VCaP (cell line): ENCODE measurements around the gene MAP3K2.
A peak's percentile ranks its signal among the peaks of the same experiment; 100 is the strongest.
"Not testable (repeated sequence)": the region's sequence is repeated elsewhere in the genome, so short reads cannot be mapped to it uniquely, and the experiment has no call there.

ENCODE experiments used
- H3K27ac ChIP-seq: fragments of 450-650 bp; 2 replicates; pipeline ENCODE4 v1.5.1; 2017
- TF ChIP-seq, protein P1 (sequence below): fragments of 450-650 bp; conservative IDR thresholded peaks from 2 replicates; pipeline ENCODE4 v1.5.1; 2017; ENCODE audit warnings: mild to moderate bottlenecking, moderate library complexity

Gene MAP3K2

DNA sequence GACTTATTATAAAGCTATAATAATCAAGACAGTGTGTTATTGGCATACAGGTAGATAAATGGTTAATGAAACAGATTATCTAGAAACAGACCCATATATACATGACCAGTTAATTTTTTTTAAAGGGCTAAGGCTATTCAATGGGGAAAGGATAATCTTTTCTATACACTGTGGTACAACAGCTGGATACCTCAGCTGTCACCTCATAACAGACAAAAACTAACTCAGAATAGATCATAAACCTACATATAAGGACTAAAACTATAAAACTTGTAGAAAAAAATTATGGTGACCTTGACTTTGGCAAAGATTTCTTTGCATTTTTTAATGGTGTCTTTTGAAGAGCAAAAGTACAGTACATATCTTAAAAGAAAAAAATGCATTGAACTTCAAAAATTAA lies 30.2 kb downstream of the MAP3K2 start:
- no peak overlapping the region for H3K27ac ChIP-seq
- TF ChIP-seq, protein P1, sequence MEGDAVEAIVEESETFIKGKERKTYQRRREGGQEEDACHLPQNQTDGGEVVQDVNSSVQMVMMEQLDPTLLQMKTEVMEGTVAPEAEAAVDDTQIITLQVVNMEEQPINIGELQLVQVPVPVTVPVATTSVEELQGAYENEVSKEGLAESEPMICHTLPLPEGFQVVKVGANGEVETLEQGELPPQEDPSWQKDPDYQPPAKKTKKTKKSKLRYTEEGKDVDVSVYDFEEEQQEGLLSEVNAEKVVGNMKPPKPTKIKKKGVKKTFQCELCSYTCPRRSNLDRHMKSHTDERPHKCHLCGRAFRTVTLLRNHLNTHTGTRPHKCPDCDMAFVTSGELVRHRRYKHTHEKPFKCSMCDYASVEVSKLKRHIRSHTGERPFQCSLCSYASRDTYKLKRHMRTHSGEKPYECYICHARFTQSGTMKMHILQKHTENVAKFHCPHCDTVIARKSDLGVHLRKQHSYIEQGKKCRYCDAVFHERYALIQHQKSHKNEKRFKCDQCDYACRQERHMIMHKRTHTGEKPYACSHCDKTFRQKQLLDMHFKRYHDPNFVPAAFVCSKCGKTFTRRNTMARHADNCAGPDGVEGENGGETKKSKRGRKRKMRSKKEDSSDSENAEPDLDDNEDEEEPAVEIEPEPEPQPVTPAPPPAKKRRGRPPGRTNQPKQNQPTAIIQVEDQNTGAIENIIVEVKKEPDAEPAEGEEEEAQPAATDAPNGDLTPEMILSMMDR: no peak

DNA sequence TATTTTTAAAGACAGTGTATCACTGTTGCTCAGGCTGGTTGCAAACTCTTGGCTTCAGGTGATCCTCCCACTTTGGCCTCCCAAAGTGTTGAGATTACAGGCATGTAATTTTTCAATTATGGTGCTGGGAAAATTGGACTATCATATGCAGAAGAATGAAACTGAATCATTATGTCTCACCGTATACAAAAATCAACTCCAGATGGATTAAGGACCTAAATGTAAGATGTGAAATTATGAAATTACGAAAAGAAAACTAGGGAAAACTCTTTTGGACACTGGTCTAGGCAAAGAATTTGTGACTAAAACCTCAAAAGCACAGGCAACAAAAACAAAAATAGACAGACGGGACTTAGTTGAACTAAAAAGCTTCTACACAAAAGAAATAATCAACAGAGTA lies 31.2 kb downstream of the MAP3K2 start:
- TF ChIP-seq, protein P1: no peak
- no peak overlapping the region for H3K27ac ChIP-seq

DNA sequence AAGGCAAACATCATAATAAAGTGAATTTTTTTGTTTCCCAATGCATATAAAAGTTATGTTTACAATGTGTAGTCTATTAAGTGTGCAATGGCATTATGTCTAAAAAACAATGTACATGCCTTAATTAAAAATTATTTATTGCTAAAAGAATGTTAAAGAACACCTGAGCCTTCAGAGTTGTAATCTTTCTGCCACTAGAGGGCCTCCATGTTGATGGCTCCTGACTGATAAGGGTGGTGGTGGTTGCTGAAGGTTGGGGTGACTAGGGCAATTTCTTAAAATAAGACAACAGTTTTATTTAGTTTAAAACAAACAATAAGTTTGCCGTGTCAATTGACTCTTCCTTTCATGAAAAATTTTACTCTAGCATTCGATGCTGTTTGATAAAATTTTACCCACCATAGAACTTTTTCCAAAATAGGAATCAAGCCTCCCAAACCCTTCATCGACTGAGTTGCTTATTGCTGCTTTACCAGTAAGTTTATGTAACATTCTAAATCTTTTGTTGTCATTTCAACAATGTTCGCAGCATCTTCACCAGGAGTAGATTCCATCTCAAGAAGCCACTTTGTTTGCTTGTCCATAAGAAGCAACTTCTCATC lies 32.3 kb downstream of the MAP3K2 start:
- TF ChIP-seq, protein P1: peak; percentile 68
- no peak overlapping the region for H3K27ac ChIP-seq

DNA sequence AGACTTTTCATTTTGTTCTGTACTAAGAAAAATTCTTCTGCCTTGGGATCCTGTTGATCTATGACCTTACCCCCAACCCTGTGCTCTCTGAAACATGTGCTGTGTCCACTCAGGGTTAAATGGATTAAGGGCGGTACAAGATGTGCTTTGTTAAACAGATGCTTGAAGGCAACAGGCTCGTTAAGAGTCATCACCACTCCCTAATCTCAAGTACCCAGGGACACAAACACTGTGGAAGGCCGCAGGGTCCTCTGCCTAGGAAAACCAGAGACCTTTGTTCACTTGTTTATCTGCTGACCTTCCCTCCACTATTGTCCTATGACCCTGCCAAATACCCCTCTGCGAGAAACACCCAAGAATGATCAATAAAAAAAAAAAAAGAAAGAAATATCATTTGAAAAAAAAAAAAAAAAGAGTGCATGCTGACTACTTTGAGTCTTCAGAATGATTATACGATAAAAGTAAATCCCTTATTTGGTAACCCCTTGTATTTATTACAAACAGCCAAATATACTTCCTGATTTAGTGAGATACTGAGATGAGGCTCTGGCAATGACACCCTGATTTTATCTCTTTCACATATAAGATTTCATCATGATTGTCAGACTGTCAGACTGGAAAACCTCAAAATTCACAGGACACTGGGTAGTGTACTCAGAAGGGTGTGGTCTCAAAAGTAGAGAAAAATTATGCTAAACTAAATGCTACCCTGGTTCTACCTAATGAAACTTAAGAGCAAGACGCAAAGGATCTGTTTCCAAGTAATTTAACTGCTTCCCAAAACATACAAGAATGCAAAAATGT lies 33.7 kb downstream of the MAP3K2 start:
- H3K27ac ChIP-seq: not testable (repeated sequence)

DNA sequence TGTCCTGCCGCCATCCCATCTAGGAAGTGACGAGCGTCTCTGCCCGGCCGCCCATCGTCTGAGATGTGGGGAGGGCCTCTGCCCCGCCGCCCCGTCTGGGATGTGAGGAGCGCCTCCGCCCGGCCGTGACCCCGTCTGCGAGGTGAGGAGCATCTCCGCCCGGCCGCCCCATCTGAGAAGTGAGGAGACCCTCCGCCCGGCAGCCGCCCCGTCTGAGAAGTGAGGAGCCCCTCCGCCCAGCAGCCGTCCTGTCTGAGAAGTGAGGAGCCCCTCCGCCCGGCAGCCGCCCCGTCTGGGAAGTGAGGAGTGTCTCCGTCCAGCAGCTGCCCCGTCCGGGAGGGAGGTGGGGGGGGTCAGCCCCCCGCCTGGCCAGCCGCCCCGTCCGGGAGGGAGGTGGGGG lies 34.6 kb downstream of the MAP3K2 start:
- not testable (repeated sequence) for H3K27ac ChIP-seq

DNA sequence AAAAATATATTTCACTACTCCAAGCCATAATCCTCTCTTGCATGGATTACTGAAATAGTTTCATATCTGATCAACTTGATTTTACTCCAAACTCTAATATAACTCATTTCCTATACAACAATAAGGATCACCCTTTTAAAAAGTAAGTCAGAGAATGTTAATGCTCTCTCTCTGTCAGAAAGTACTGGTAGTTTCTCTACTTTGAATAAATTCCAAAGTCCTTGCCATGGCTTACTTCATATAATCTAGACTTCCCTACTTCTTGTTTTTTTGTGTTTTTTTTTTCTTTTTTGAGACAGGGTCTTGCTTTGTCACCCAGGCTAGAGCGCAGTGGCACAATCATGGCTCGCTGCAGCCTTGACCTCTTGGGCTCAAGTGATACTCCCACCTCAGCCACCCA lies 36.2 kb downstream of the MAP3K2 start:
- TF ChIP-seq, protein P1: no peak
- no peak overlapping the region for H3K27ac ChIP-seq

DNA sequence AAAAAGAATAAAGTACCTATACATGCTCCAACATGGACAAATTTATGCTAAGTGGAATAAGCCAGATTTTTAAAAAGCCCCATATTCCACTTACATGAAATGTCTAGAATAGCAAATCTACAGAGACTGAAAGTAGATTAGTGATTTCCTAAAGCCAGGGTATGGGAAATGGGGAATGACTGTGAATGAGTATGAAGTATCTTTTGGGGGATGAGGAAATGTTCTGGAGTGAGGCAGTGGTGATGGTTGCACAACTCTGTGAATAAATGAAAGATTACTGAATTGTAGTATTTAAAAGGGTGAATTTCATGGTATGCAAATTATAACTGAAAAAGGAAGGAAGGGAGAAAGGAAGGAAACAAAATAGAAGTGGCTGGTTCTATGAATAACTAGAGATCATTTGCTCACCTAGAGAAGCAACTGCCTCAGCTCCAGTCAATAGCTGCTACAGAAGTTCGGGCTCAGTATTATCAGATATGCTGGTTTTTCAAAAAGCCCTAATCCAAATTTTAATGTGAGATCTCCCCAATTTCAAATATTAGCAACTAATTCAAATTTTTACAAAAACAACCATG lies 39.3 kb downstream of the MAP3K2 start:
- no peak overlapping the region for H3K27ac ChIP-seq
- TF ChIP-seq, protein P1: no peak

DNA sequence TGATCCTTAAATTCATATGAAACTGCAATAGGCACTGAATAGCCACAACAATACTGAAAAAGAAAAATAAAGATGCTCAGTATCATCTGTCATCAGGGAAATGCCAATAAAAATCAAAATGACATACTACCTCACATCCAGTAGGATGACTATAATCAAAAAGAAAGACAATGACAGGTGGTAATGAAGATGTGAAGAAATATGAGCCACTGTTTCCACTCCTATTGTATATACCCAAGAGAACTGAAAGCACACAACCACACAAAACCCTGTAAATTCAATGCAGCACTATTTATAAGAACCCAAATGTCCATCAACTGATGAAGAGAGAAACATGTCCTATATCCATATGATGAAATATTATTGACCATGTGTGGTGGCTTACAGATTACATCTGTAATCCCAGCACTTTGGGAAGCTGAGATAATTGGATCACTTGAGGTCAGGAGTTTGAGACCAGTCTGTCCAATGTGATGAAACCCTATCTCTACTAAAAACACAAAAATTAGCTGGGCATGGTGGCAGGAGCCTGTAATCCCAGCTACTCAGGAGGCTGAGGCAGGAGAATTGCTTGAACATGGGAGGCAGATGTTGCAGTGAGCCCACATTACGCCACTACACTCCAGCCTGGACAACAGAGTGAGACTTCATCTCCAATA lies 39.9 kb downstream of the MAP3K2 start:
- H3K27ac ChIP-seq: no peak overlapping the region

More for the DNA sequence above, 39.9 kb downstream of the MAP3K2 start:
- TF ChIP-seq, protein P1: no peak
